G401.6 (cell line): ENCODE data around the gene PPP1R3D.
A peak's percentile ranks its signal among the peaks of the same experiment; 100 is the strongest.

Experiments
- FAIRE-seq: peaks from 2 replicates; lab custom pipeline; 2012; peaks lifted over from hg19 to GRCh38; lab: Jason Lieb, UNC

Gene PPP1R3D

GRCh38 chr20:59948212-59948611, 8.1 kb upstream of the PPP1R3D start:
- no peak for FAIRE-seq

- no peak for FAIRE-seq
Measured at GRCh38 chr20:59947376-59947775, 7.3 kb upstream of the PPP1R3D start.

GRCh38 chr20:59945731-59946130, 5.6 kb upstream of the PPP1R3D start:
- peak; percentile 80 for FAIRE-seq

- FAIRE-seq, result no peak
Measured at GRCh38 chr20:59945175-59945574, 5.1 kb upstream of the PPP1R3D start.

- FAIRE-seq, result no peak
Measured at GRCh38 chr20:59944726-59945125, 4.6 kb upstream of the PPP1R3D start.

- FAIRE-seq, result no peak
Measured at GRCh38 chr20:59942245-59942644, 2.1 kb upstream of the PPP1R3D start.

- no peak for FAIRE-seq
Measured at GRCh38 chr20:59940956-59941294, 820 bp upstream of the PPP1R3D start.

GRCh38 chr20:59939879-59940128, 301 bp downstream of the PPP1R3D start:
- no peak for FAIRE-seq

- FAIRE-seq, result no peak
Measured at GRCh38 chr20:59939052-59939878, 840 bp downstream of the PPP1R3D start.

- FAIRE-seq, result no peak
Measured at GRCh38 chr20:59938696-59939051, 1.4 kb downstream of the PPP1R3D start.

- no peak for FAIRE-seq
Measured at GRCh38 chr20:59938221-59938620, 1.9 kb downstream of the PPP1R3D start.

GRCh38 chr20:59937150-59937549, 3.0 kb downstream of the PPP1R3D start:
- no peak for FAIRE-seq

- no peak for FAIRE-seq
Measured at GRCh38 chr20:59936409-59936808, 3.7 kb downstream of the PPP1R3D start.

- FAIRE-seq, result no peak
Measured at GRCh38 chr20:59935457-59936185, 4.5 kb downstream of the PPP1R3D start.

- no peak for FAIRE-seq
Measured at GRCh38 chr20:59933849-59934585, 6.1 kb downstream of the PPP1R3D start.

GRCh38 chr20:59933296-59933848, 6.7 kb downstream of the PPP1R3D start, which contains the start of gene SYCP2:
Gene SYCP2, minus strand, starts transcription at chr20:59933637. Its CDS starts 11,224 bp downstream, at chr20:59922413.
- FAIRE-seq, result no peak

- FAIRE-seq, result no peak
Measured at GRCh38 chr20:59932616-59933295, 7.3 kb downstream of the PPP1R3D start.

GRCh38 chr20:59931511-59932312, 8.4 kb downstream of the PPP1R3D start:
- FAIRE-seq, result no peak

- FAIRE-seq, result no peak
Measured at GRCh38 chr20:59925899-59926298, 14.2 kb downstream of the PPP1R3D start.

GRCh38 chr20:59925359-59925758, 14.7 kb downstream of the PPP1R3D start:
- FAIRE-seq, result no peak

- no peak for FAIRE-seq
Measured at GRCh38 chr20:59923514-59923913, 16.6 kb downstream of the PPP1R3D start.

- no peak for FAIRE-seq
Measured at GRCh38 chr20:59920944-59921343, 19.2 kb downstream of the PPP1R3D start.
